Thyroid gland (tissue), 4 donors: Measurements from ENCODE around the gene ZNF143.

Source experiments
- POLR2A ChIP-seq, 2 donors: fragments of 450-650 bp; IDR thresholded peaks; one replicate each; pipeline ENCODE4 v1.6.1; 2017; ENCODE audit warnings: antibody characterized with exemption in 2 of 2, mild to moderate bottlenecking in 2 of 2, moderate library complexity in 1 of 2
- TF ChIP-seq, protein P1 (sequence below), 6 experiments: fragments of 200-600 bp in 3 of 6; fragments of 450-650 bp in 3 of 6; sonication (generic) in 3 of 6; IDR thresholded peaks; one replicate each; pipeline ENCODE4 v1.5.1; 2016 to 2019; ENCODE audit warnings: antibody characterized with exemption in 6 of 6, mild to moderate bottlenecking in 2 of 6, inconsistent platforms in 1 of 6, moderate library complexity in 1 of 6

DNA sequence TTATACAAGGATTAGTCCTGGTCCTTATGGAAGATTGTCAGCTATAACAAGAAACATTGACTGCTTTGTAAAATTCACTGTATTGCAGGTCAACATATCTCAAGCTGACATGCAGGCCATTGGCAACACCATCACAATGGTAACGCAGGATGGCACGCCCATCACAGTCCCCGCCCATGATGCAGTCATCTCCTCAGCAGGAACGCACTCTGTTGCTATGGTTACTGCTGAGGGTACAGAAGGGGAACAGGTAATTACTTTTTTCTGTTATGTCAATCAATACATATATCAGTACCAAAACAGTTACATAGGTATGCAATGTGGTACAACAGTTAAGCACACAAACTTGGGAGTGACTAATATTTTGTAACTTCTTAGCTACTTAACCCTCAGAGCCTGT is 55.3 kb downstream of the ZNF143 start:
- TF ChIP-seq POLR2A (IDR thresholded peaks at IDR 0.05) = no peak
- TF ChIP-seq, protein P1, sequence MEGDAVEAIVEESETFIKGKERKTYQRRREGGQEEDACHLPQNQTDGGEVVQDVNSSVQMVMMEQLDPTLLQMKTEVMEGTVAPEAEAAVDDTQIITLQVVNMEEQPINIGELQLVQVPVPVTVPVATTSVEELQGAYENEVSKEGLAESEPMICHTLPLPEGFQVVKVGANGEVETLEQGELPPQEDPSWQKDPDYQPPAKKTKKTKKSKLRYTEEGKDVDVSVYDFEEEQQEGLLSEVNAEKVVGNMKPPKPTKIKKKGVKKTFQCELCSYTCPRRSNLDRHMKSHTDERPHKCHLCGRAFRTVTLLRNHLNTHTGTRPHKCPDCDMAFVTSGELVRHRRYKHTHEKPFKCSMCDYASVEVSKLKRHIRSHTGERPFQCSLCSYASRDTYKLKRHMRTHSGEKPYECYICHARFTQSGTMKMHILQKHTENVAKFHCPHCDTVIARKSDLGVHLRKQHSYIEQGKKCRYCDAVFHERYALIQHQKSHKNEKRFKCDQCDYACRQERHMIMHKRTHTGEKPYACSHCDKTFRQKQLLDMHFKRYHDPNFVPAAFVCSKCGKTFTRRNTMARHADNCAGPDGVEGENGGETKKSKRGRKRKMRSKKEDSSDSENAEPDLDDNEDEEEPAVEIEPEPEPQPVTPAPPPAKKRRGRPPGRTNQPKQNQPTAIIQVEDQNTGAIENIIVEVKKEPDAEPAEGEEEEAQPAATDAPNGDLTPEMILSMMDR (IDR thresholded peaks at IDR 0.05) = no peak
